ENCODE data around the gene FMN2.
"Not testable (repeated sequence)": the region's sequence is repeated elsewhere in the genome, so short reads cannot be mapped to it uniquely, and the experiment has no call there.

FMN2 gene

DNA sequence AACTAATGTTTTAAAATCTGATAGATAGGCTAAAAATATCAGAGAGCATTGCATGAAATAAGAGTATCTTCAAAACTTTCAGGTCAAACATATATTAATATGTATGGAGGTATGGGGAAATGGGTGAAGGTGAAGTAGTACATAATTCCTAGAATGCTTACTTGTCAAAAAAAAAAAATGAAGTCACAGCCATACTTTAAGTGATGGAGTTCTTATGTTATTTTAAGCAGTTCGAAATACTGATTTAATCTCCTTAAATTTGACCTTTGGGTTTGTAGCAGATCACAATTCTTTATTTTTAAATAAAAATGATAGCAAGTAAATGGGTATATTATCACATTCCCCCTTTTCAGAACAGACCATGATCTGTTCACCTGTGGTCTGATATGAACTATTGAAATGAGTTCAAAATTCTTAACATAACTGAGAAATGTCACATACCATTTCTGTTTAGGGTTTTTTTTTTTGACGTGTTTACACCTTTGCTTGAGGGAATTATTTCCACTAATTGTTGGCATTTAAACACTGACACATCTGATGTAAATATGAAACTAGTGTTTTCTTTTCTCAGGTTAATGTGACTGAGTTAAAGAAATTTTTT is 300.1 kb downstream of the FMN2 start:
- FAIRE-seq: no peak

GRCh38 chr1:240394353-240394752 is 302.7 kb downstream of the FMN2 start:
- FAIRE-seq: no peak

GRCh38 chr1:240395336-240395735 is 303.7 kb downstream of the FMN2 start:
- FAIRE-seq: no peak

DNA sequence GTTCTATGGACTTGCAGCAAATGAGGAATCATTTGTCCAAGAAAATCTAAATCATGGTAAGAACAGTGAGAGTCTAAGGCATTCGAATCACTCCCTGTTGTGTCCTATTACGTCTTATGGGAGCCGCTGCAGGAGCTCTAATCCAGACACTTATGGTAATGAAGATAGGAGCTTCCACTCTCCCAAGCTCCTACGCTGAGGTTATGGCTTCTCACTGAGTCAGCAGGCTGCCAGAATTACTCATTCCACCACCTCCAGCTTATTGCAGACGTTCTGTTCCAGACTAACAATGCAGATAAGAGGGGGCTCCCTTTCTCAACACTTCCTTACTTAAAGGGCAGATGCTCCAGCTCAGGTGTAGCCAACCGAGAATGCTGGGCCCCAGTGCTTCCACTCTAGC is 307.7 kb downstream of the FMN2 start:
- no peak for FAIRE-seq

- no peak for FAIRE-seq
Observed at GRCh38 chr1:240401731-240402130, 310.0 kb downstream of the FMN2 start.

GRCh38 chr1:240402326-240402725 is 310.6 kb downstream of the FMN2 start:
- no peak for FAIRE-seq

DNA sequence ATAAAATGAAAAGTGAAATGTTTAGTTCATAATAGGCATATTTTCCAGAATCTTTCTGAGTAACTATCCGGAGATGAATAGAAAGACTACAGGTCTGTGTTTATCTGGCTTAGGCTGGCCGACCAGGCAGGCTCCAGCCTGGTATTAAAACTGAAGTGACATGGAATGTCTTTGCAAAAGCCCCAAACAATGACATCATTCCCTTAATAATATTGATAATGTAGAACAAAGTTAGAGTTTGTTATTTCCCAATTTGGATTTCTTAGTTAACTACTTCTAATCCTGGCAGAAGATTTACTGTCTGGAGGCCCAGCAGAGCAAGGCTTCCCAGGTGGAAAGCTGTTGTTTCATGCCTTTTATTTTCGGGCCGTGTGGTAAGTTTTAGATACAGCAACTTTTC is 312.6 kb downstream of the FMN2 start:
- FAIRE-seq: no peak

- FAIRE-seq: no peak
Observed at GRCh38 chr1:240405751-240406150, 314.1 kb downstream of the FMN2 start.

GRCh38 chr1:240407407-240407806 is 315.7 kb downstream of the FMN2 start:
- FAIRE-seq: no peak

GRCh38 chr1:240409615-240410014 is 317.9 kb downstream of the FMN2 start:
- FAIRE-seq: no peak

DNA sequence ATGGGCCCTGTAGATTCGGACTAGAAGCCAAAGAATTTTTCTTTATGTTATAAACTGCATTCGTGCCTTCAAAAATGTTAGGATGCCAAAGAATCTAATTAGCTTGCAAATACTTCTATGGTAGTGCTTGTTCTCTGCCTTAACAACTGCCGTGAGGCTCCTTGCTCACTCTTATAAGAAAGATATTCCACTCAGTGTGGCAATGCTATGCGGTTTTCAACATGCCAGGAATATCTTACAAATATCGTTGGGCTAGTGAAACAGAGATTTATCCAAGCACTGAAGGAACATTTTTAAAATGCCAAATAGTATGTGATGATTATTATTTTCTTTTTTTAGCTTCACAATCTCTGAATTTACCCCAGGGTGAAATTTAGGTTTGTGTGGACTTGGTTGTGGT is 322.0 kb downstream of the FMN2 start:
- FAIRE-seq: no peak

- FAIRE-seq: no peak
Observed at GRCh38 chr1:240414237-240414636, 322.6 kb downstream of the FMN2 start.

- FAIRE-seq: not testable (repeated sequence)
Observed at GRCh38 chr1:240415011-240415410, 323.3 kb downstream of the FMN2 start.

DNA sequence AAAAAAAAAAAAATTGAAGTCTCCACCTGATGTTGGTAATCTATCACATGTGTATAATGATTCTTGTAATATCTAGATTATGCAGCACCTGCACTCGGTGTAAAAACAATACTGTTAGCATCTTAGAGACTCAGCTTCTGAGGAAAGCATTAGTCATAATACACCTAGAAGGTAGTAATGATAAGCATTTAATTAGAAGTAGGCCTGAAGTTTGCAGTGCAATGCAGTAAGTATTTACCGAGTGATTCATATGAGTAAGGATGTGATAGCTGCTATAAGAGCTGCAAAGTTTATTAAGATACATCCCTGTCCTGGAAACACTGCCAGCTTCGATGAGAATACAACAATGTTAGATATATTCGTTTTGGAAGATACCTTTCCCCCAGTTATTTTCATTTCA is 323.8 kb downstream of the FMN2 start:
- FAIRE-seq: no peak

- no peak for FAIRE-seq
Observed at GRCh38 chr1:240417317-240417716, 325.6 kb downstream of the FMN2 start.

- FAIRE-seq: no peak
Observed at GRCh38 chr1:240420766-240421165, 329.1 kb downstream of the FMN2 start.

- FAIRE-seq: no peak
Observed at GRCh38 chr1:240423246-240423924, 331.7 kb downstream of the FMN2 start.

DNA sequence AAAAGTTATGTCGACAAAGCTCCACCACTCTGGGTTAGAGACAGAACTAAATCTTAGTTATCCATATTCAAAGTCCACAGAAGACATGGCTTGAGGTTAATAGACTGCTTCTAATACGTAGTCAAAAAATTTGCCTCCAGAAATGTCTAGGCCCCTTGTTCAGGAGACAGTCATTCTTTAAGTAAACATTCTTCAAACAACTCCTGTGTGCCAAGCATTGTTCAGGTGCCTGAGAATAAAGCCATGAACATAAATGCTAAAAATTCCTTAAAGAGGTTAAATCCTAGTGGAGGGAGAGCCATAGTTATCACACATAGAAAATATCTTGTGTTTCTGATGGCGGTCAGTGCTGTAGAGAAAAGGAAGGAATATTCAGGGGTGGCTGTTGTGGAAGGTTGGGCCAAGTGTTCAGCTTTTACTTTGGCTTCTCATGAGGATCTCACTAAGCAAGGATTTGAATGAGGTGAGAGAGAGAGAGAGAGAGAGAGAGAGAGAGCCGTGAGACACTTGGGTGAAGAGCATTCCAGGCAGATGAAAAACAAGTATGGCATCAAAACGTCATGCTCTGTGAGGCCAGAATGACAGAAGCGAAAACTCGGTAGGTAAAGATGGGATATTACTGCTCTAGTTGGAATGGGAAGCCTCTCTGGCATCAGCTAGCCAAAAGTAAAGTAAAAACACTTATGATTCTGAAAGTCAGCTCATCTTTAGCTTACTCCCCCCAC is 333.2 kb downstream of the FMN2 start:
- FAIRE-seq: no peak

DNA sequence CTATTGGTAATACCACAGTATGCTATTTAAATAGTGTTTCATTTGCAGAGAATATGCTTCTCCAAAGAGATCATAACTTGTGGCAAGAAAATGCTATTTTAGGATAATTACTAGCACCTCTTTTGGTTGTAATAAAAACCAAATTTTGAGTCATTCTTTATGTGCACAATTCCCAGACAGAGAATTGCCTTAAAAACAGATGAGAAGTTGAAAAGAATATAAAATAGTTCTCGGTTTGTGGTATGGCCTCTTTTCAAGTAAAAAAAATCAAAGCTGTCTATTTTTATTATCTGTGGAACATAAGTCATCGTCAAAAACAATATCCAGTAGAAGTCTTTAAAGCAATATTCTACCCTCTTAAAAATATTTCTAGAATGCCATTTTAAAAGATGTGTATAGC is 334.4 kb downstream of the FMN2 start:
- FAIRE-seq: no peak

DNA sequence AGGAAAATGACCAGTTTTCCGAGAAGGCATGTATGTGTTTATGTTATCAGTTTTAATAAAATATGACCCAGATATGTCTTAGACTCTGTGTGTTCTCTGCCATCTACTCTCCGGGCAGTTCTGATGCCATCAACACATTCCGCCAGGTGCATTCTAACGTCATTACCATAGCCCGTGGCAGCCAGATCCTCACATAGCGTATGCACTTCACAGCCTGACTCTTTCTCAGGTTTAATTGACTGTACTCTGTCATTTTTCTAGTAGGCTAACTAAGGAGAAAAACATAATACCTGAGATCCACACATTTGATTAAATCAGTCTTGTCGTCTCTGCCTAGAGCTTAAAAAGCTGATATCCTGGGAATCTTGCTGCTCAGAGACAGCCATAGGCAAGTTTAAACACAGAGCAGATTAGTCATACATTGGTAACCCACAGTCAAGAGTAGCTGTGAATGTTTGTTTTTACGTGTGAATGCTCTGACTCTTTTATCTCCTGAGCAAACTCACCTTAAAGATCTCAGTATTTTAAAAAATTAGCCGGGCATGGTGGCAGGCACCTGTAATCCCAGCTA is 344.4 kb downstream of the FMN2 start:
- no peak for FAIRE-seq

DNA sequence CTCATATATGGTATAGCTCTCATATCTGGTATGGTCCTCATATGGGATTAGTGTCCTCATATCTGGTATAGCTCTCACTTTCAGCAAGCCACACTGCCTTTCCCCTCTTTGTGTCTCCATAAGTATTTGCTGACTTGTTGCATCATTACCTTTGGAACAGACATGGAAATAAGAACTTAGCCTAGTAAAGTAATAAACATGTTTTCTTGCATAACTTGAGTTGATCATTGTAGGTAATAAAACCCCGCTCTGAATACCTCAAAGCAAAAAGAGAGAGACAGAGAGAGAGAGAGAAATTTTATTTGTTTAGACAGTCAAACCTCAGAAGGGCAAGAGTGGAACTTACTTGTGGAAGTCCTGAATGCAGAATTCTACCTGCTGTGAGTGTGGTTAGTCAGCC is 350.0 kb downstream of the FMN2 start:
- FAIRE-seq: no peak

GRCh38 chr1:240445369-240445768 is 353.7 kb downstream of the FMN2 start:
- FAIRE-seq: no peak

DNA sequence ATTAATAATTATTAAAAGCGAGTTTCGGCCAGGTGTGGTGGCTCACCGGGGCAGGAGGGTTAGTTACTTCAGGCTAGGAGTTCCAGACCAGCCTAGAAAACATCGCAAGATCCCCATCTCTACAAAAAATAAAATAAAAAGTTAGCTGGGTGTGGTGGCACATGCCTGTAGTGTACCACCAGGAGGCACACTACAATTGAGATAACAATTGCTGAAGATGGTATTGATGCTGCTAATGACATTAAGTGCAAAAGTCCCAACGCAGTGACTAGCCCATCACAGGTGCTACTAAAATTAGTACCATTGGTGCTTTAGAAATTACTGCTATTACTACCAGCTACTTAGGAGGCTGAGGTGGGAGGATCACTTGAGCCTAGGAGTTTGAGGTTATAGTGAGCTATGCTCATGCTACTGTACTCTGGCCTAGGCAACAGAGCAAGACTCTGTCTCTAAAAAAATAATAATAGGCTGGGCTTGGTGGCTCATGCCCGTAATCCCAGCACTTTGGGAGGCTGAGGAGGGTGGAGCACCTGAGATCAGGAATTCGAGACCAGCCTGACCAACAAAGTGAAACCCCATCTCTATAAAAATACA is 363.6 kb downstream of the FMN2 start:
- no peak for FAIRE-seq

DNA sequence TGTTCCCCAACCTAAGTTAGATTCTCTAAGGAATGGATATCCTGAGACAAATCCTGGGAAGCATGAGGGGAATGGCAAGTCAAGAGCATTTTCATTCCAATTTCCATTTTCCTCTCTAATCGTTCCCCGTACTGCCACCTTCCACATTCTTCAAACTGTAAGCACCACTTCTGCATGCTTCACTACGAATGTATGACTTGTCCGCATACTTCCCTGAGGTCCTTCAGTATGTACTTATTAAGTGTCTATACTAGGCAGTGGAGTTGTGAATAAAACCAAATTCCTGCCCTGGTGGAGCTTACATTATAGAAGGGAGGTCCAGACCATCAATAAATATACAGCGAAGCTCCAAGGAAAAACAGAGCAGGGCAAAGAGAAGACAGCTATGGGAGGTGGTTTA is 365.5 kb downstream of the FMN2 start:
- FAIRE-seq: no peak

Measured in A204.1 (cell line).